ENCODE data around the gene INPP4A.

DNA sequence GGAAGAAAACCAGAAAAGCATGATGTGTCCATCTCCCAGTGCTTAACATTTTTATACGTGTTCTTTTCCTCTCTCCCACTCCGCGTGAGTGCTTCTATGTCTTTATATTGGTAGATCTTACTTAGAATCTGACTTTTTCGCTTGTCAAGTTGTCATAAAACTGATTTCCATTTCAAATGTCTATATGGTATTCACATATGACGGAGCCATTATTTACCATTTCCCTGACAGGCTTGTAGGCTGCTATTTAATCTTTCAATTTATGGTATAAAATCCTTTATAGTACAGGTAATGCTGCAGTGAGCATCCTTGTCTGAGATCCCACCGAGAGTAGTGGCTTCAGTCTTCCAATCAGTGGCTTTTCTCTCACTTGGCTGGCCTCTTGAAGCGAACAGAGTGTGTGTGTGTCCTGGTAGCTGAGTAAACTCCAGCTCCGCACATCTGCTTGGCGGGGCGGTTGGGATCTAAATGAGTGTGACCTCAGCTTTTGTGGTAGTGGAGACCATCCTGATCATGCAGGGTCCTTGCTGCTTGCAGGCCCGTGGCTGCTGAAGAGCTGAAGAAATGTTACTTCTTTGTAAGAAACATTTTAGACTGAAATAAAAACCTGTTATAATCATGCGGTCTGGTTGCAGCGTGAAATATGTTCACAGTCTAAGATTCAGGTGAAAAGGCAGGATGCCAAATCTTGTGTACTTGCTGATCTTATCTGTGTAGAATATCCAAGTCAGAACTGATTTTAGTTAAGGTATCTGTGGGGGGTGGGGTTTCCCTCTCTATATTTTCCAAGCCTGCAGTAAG lies 40.2 kb downstream of the INPP4A start:
- TF ChIP-seq, protein P1, sequence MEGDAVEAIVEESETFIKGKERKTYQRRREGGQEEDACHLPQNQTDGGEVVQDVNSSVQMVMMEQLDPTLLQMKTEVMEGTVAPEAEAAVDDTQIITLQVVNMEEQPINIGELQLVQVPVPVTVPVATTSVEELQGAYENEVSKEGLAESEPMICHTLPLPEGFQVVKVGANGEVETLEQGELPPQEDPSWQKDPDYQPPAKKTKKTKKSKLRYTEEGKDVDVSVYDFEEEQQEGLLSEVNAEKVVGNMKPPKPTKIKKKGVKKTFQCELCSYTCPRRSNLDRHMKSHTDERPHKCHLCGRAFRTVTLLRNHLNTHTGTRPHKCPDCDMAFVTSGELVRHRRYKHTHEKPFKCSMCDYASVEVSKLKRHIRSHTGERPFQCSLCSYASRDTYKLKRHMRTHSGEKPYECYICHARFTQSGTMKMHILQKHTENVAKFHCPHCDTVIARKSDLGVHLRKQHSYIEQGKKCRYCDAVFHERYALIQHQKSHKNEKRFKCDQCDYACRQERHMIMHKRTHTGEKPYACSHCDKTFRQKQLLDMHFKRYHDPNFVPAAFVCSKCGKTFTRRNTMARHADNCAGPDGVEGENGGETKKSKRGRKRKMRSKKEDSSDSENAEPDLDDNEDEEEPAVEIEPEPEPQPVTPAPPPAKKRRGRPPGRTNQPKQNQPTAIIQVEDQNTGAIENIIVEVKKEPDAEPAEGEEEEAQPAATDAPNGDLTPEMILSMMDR (conservative IDR thresholded peaks at IDR 0.05; ENCODE audit: low read depth, low read length), result no peak
- no peak for TF ChIP-seq EZH2 (IDR thresholded peaks at IDR 0.05; ENCODE audit: low read length, unreplicated experiment)

Measured in PC-3 (cell line).